ENCODE results near the gene RTL10.

Gene RTL10

DNA sequence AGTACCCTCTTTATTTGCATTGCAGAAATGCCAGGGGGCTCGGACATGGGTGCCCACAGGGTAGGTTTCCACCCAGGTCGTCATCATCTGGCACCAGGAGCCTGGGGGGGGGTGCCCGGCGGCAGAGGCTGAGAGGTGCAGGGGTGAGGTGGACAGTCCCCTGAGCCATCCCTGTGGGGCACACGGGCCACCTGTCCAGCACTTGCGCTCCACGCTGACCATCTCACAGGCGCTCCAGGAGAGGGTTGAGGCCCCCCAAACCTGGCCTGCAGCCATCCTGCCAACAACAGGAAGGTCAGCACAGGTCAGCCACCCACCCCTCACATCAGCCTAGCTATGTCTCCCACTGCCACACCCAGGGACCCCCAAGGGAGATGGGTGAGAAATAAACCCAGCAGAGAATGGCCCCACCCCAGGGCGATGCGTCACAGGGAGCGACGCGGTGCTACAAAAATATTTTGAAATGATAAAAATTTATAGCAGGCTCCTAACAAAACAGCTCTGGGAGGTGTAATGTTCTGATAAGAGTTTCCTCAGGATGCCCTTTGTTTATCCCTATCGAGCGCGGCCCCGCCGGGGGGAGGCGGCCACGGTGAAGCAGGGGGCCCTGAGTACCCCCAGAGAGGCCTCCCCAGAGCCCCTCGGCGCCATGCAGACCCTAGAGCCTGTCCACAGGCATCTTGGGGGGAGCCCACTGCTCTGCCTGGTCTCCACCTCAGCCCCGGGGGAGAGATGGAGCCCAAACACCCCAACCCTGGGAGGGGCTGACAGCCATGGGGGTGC lies 21.0 kb upstream of the RTL10 start:
- DNase-seq = no peak

DNA sequence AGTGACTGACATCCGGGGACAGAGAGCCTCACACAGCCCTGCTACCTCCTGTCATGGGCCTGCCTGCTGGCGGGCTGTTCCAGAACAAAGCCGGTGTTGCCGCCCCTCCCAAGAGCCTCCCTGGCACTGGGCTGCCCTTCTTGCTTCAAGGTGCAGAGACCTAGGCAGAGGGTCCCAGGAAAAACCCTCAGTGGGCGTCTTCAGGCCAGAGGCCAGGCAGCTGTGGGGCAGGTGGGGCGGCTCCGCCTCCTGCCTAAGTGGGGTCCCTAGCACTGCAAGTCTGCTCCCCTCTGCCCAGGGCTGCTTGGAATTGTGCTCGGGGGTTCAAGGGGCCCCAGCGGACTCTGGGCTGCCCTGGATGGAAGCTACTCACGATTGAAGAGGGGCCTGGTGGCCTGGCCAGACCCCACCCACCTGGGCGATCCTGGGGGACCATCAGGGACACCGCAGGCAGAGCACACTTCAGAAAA lies 20.4 kb upstream of the RTL10 start:
- DNase-seq = no peak

GRCh38 chr22:19874307-19875060 lies 19.8 kb upstream of the RTL10 start:
- DNase-seq = peak in 2 of 6 experiments; percentile 29 to 41

DNA sequence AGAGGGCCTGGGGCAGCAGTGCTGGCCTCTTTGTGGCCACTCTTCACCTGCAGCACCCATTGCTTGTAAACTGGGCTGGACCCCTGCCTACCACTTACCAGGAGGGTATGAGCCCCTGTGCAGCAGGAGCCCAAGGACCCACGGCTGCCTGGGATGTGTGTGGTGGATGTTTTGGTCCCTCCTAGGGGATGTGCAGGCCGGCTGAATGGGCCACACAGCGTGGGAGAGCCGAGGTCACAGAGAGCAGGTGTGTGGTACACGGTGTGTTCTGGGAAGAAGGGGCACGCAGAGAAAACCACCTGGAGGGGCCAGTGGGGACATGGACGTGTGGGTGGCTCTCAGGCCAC lies 19.3 kb upstream of the RTL10 start:
- DNase-seq = no peak

GRCh38 chr22:19873138-19873959 lies 18.7 kb upstream of the RTL10 start:
- DNase-seq = no peak

DNA sequence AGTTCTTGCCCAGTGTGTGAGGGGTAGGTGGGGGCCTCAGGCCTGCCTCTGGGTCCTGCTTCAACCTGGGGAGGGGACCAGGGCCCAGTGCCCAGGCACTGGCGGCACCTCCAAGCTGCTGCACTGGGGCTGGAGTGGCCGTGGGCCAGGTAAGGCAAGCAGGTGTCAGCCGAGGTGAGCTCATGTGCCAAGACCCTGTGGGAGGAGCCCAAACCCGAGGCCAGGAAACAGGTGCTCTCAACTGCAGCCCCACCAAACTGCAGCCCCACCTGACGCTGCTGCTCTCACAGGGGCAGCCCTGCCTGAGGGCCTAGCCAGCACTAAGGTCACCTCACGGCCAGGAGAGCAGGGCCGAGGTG lies 18.1 kb upstream of the RTL10 start:
- no peak for DNase-seq

DNA sequence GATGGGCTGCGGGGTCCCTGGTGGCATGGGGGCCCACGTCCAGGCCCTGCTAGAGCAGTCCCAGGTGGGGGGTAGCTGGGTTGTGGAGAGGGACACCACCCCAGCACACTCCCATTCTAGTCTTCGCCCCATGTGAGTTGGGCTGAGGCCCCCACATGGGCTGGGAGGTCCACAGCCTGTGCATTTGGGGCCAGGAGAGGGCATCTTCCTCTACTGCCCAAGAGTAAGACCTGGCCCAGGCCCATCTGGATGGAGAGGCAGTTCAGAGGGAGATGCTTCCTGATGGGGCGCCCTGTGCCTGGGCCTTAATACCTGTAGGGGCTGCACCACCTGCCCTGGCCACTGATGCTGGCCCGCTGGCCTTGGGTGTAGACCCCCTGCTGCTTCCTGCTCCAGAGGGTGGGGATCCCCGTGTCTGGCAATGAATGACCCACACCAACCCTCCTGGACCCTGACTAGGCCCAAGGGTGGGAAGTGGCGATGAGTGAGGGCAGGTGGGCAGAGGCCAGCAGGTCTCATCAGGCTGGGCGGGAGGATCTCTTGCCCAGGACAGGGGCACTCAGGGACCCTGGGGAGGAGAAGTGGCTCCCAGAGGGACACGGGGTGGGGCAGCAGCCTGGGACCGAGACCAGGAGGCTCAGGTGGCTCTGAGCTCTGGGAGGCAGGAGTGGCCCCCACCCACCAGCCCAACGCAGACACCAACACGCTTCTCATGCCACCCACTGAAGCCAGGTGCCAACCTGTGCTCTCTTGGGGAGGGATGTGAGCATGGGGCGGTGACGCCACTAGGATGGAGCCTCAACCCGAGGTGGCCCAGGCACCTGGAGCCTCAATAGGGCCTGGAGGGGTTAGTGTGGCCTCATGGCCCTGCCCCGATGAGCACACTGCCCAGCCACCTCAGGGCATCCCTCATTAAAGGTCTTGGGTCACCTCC lies 17.4 kb upstream of the RTL10 start:
- DNase-seq = no peak

- no peak for DNase-seq
Observed at GRCh38 chr22:19871023-19871844, 16.6 kb upstream of the RTL10 start.

DNA sequence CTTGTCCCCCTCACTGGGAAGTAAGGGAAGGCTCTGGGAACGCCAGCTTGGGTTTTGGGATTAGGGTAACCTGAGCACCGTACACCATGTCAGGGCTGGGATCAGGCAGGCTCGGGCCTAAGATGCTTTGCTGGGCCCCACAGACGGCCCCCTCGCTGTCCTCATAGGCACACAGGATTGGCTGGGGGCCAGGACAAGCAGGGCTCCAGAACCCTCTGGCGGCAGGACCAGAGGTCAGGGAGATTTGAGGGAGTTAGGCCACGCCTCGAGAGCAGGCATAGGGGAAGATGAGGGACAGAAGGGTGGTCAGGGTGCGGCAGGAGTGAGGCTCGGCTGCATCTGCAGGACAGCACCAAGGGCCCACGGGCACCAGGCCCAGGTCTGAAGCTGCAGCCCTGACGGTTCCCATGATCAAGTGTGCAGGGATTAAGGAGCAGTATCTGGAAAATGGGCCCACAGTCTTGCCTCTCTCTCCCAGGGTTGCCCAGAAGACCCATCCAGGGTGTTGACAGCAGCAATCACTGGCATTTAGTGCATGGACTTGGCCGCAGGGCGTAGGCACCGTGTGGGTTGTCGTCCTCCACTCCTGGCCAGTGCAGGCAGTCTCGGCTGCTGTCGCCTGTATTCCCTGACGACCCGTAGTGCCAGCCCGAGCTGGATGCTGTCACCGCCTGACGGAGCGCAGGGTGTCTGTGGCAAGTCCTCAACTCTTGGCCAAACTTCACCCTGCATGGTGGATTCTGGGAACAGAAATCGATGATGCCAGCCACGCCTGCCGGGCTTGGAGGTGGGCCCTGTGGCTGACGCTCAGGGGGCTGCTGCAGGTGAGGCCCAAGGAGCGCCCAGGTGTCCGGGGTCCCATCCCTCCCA lies 15.7 kb upstream of the RTL10 start:
- no peak for DNase-seq

DNA sequence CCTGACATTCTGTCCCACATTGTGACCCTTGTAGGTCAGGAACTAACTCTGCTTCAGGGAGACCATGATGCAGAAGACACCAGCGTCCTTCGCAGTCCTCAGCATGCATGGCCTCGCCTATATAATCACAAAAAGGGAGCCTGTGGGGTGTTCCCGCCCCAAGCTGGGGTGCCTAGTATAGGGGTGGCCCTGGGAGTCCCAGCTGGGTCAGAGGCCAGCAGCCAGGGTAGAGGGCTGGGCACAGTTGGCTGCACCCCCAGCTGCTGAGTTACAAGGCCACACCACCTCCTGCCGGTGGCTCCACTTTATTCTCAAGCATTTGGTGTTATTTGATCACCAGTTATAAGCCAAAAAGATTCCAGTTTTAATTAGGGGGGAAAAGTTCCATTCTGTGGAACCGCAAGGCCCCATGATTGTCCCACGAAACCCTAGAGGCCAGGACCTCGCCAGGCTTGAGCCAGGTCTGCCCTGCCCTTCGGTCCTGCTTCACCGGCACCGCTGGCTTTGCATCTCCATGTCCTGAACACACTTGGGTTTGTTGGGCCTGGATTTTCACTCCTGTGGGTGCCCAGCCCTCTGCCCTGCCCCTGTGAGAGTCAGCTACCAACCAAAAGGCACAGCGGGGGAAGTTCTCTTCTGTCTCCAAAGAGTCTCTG lies 15.0 kb upstream of the RTL10 start:
- no peak for DNase-seq

- no peak for DNase-seq
Observed at GRCh38 chr22:19868773-19869471, 14.2 kb upstream of the RTL10 start.

GRCh38 chr22:19868333-19868732 lies 13.7 kb upstream of the RTL10 start:
- DNase-seq = no peak

- DNase-seq = no peak
Observed at GRCh38 chr22:19867617-19868016, 12.9 kb upstream of the RTL10 start.

DNA sequence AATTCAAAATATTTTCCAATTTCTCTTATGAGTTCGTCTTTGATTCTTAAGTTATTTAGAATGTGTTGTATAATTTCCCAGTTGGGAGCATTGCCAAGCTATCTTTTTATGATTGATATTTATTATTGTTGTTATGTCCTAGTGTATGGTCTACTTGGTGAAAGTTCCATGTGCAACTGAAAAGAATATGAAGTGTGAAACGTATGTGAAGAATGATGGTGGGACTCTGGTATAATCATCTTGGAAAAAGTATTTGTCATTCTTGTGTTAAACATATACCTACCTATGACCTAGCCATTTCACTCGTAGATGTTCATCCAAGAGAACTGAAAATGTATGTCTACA lies 12.0 kb upstream of the RTL10 start:
- no peak for DNase-seq

GRCh38 chr22:19865141-19865829 lies 10.6 kb upstream of the RTL10 start:
- DNase-seq = no peak

GRCh38 chr22:19864538-19865106 lies 9.9 kb upstream of the RTL10 start:
- no peak for DNase-seq

GRCh38 chr22:19863571-19863970 lies 8.9 kb upstream of the RTL10 start:
- DNase-seq = no peak

- DNase-seq = no peak
Observed at GRCh38 chr22:19862619-19863246, 8.1 kb upstream of the RTL10 start.
